Right lobe of liver (tissue), 6 donors: Measurements from ENCODE around the gene SYNGR3. TPM values are rescaled to one million over a fixed set of nuclear protein-coding genes. Genes with fewer than 3 reads are reported as not detected.

Experiments
- ATAC-seq, 4 donors: fragments of 200-7000 bp; cut with Tn5 transposase; one replicate each; pipeline ENCODE4 v1.9.1; 2020; ENCODE audit warnings: mild to moderate bottlenecking in 4 of 4, moderate library complexity in 4 of 4
- DNase-seq, 3 donors: peaks; one replicate each; pipeline ENCODE4 v3.0.0-alpha.2; 2020
- H3K27ac ChIP-seq, 3 donors: fragments of 200-600 bp; one replicate each; pipeline ENCODE4 v1.8.0; 2022
- H3K27me3 ChIP-seq, 2 donors: fragments of 200-600 bp; one replicate each; pipeline ENCODE4 v1.8.0; 2022
- H3K36me3 ChIP-seq, 4 donors: fragments of 200-600 bp; sonication (generic) in 1 of 4; one replicate each; pipeline versions ENCODE4 v1.5.1 to v1.8.0; 2017 to 2022; ENCODE audit warnings: control low read depth in 1 of 4
- H3K4me1 ChIP-seq, 4 donors: fragments of 200-600 bp; sonication (generic) in 1 of 4; one replicate each; pipeline versions ENCODE4 v1.5.1 to v1.8.0; 2017 to 2022; ENCODE audit warnings: control low read depth in 1 of 4
- H3K4me3 ChIP-seq, 3 donors: fragments of 200-600 bp; one replicate each; pipeline ENCODE4 v1.8.0; 2022
- H3K9me3 ChIP-seq, 4 donors: fragments of 200-600 bp; sonication (generic) in 1 of 4; one replicate each; pipeline versions ENCODE4 v1.5.1 to v1.8.0; 2017 to 2022; ENCODE audit warnings: control low read depth in 1 of 4
- CTCF ChIP-seq, 4 donors: fragments of 200-600 bp in 3 of 4; fragments of 450-650 bp in 1 of 4; IDR thresholded peaks; one replicate each; pipeline versions ENCODE4 v1.5.1 to v1.8.0; 2016 to 2022; ENCODE audit warnings: antibody characterized with exemption in 4 of 4, mild to moderate bottlenecking in 2 of 4
- POLR2A ChIP-seq: fragments of 450-650 bp; IDR thresholded peaks from one replicate; pipeline ENCODE4 v1.6.1; 2017; ENCODE audit warnings: antibody characterized with exemption, mild to moderate bottlenecking
- WGBS: methylation state at CpG from one replicate; pipeline ENCODE4 v1.1.6; 2018; ENCODE audit warnings: low coverage, low lambda C conversion rate; ENCODE audit not compliant: insufficient coverage; ENCODE audit errors: missing lambda C conversion rate; 5-methylcytosine and 5-hydroxymethylcytosine counted together
- intact Hi-C, 2 donors: fragments of 100-400 bp; cut with DNase I; formaldehyde crosslinking; loops; one replicate each; pipeline versions ENCODE4 v1.11.2 to v1.14.1; 2022
- total RNA-seq, 6 experiments: library from RNA; depleted of rRNA in 2 of 6; stranded (reverse); fragments of >200 nt in 2 of 6; fragmentation: NEBNext Ultra II Directional in 3 of 6; extraction: Animal tissue kit (Norgen Biotek cat#: 25700) in 3 of 6; gene quantifications; one replicate each; pipeline versions ENCODE4 v1.1.0 to v1.2.4, GENCODE V29; 2016 to 2023
- donor health status: DM: no; HTN: yes; CAD: no.
- donor health status: DM: no; HTN: no; CAD: no.
- donor health status: DM: no; HTN: no; CAD: no.
- donor health status: DM: no; HTN: yes; CAD: no.
- donor health status: DM: no; HTN: yes; CAD: no.

The SYNGR3 gene
- total RNA-seq, 6 experiments from 2014 or later: 0.22 TPM; not detected in 5

DNA sequence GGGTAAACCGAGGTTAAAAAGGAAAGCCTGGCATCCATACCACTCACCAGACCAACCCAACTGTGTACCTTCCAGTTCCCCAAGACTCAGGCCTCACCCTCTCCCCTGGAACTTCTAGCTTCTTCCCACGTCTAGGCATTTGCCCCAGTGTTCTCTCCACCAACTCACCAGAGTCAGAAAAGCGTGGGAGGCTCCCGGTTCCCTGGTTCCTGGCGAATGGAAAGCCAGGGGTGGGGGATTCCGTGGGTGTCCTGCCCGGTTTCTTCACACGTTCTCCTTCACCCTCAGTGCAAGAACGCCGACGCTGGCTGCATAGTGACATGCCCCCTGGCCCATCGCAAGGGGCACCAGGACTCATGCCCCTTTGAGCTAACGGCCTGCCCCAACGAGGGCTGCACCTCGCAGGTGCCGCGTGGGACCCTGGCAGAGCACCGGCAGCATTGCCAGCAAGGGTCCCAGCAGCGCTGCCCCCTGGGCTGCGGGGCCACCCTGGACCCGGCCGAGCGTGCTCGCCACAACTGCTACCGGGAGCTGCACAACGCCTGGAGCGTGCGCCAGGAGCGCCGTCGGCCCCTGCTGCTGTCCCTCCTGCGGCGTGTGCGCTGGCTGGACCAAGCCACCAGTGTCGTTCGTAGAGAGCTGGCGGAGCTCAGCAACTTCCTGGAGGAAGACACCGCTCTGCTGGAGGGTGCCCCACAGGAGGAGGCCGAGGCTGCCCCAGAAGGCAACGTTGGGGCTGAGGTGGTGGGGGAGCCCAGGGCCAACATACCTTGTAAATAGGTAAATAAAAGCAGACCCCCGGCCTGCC lies 21.4 kb upstream of the SYNGR3 start:
- TF ChIP-seq CTCF (IDR thresholded peaks at IDR 0.05) (no peak), POLR2A (no peak)
- Histone ChIP-seq H3K9me3 (no peaks in the 10 kb centered on the region), H3K36me3 (peaks cover 0 to 4% (median 0%) of the 10 kb centered on the region in 4 donors), H3K4me3 (no peak overlapping the region), H3K27ac (no peak overlapping the region), H3K27me3 (no peaks in the 10 kb centered on the region), H3K4me1 (peaks cover 0 to 30% (median 7%) of the 10 kb centered on the region in 4 donors)
- WGBS: 80% methylated on average over 6 of the region's 41 CpGs
- no peak for DNase-seq
- intact Hi-C loops: no loop called here
- no peak for ATAC-seq

DNA sequence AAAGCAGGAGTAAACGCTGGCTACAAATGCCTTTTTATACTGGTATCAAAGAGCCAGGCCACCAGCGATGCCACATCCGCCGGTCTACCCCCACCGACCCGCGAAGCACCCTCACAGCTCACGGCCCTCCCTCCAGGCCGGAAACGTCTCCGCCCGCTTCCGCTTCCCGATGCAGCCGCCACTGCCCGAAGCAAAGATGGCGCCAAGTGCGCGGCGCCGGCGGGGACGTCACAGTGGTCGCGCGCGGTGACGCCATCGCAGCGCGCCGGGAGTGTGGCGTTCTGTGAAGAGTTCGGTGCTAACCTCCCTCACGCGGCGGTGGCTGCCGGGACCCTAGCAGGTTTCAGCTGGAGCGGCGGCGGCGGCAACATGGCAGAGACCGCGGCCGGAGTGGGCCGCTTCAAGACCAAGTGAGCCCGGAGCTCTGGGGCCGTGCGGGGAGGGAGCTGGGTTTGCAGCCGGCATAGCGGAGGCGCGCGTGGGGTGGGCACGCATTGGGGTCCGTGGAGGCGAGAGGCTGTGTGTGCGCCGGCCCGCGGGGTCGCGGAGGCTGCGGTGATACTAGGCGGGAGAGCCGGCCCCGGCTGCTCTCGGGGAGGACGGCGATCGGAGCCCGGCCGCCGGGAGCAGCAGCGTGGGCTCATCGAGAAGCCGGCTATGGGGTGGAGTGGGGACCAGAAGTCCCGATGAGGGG lies 17.8 kb upstream of the SYNGR3 start, which contains the start of gene TBL3:
TBL3 (plus strand) TSS at position 258 of the 694 bp plus-strand sequence; CDS start at position 370, 112 bp downstream.
- WGBS: 0% methylated on average over 14 of the region's 78 CpGs
- ATAC-seq: peak; percentile 86 to 96 (median 94)

GRCh38 chr16:1972490-1972877 lies 17.3 kb upstream of the SYNGR3 start:
- Histone ChIP-seq H3K27ac (peak overlapping the region in 2 of 3 donors; percentile 54 to 84), H3K9me3 (no peaks in the 10 kb centered on the region), H3K27me3 (no peaks in the 10 kb centered on the region), H3K36me3 (peaks cover 0 to 25% (median 10%) of the 10 kb centered on the region in 4 donors), H3K4me3 (peak overlapping the region; percentile 85 to 100 (median 99)), H3K4me1 (peaks cover 0 to 17% (median 5%) of the 10 kb centered on the region in 4 donors)
- ATAC-seq (peak in 1 of 4 donors; percentile 1), DNase-seq (peak in 2 of 3 donors; percentile 31 to 63)
- 3% methylated on average over 16 of the region's 22 CpGs for WGBS
- intact Hi-C loops: no loop called here
- TF ChIP-seq CTCF (IDR thresholded peaks at IDR 0.05): no peak
- no peak for TF ChIP-seq POLR2A

More for the DNA sequence above, 17.8 kb upstream of the SYNGR3 start, which contains the start of gene TBL3:
- peak; percentile 93 to 95 (median 94) for DNase-seq
- H3K27me3 ChIP-seq: no peaks in the 10 kb centered on the region
- H3K4me1 ChIP-seq: peaks cover 0 to 17% (median 5%) of the 10 kb centered on the region in 4 donors
- intact Hi-C loops: no loop called here
- peak within 1 kb of the TSS; percentile 54 to 87 (median 84) for H3K27ac ChIP-seq
- H3K4me3 ChIP-seq: peak within 1 kb of the TSS; percentile 85 to 100 (median 99)
- H3K36me3 ChIP-seq: peaks cover 0 to 19% (median 9%) of the 10 kb centered on the region in 4 donors
- TF ChIP-seq POLR2A (peak; percentile 88), CTCF (IDR thresholded peaks at IDR 0.05) (peak in 1 of 4 donors; percentile 18)
- H3K9me3 ChIP-seq: no peaks in the 10 kb centered on the region

GRCh38 chr16:1973461-1974156 lies 16.2 kb upstream of the SYNGR3 start:
- ATAC-seq: no peak
- intact Hi-C loops: no loop called here
- TF ChIP-seq CTCF (IDR thresholded peaks at IDR 0.05) (no peak), POLR2A (no peak)
- H3K9me3 ChIP-seq: no peaks in the 10 kb centered on the region
- WGBS: 82% methylated on average over 6 of the region's 16 CpGs
- no peak overlapping the region for H3K27ac ChIP-seq
- peak in 2 of 3 donors; percentile 20 to 51 for DNase-seq
- peaks cover 0 to 33% (median 10%) of the 10 kb centered on the region in 4 donors for H3K36me3 ChIP-seq
- peaks cover 0 to 17% (median 5%) of the 10 kb centered on the region in 4 donors for H3K4me1 ChIP-seq
- no peak overlapping the region for H3K4me3 ChIP-seq
- no peaks in the 10 kb centered on the region for H3K27me3 ChIP-seq
